Adrenal gland (tissue), 5 donors: ENCODE data around the gene LRRC30.

Source experiments
- CTCF ChIP-seq, 6 experiments: fragments of 450-650 bp in 4 of 6; fragments of 200-600 bp in 2 of 6; sonication (generic) in 1 of 6; IDR thresholded peaks; 1 replicate in 5 of 6; 2 replicates in 1 of 6; pipeline versions ENCODE4 v1.5.1 to v1.8.0; 2016 to 2021; ENCODE audit warnings: antibody characterized with exemption in 6 of 6, mild to moderate bottlenecking in 2 of 6, moderate library complexity in 1 of 6
- POLR2A ChIP-seq, 2 donors: fragments of 450-650 bp; IDR thresholded peaks; one replicate each; pipeline ENCODE4 v1.6.1; 2017; ENCODE audit warnings: antibody characterized with exemption in 2 of 2, mild to moderate bottlenecking in 2 of 2, moderate library complexity in 1 of 2
- donor health status: DM: no; HTN: no; CAD: no.

GRCh38 chr18:7254163-7254562, 23.3 kb downstream of the LRRC30 start:
- TF ChIP-seq POLR2A (IDR thresholded peaks at IDR 0.05) (no peak), CTCF (IDR thresholded peaks at IDR 0.05) (no peak)
